Measurements from ENCODE around the gene GOLPH3.
"Not testable (repeated sequence)": the region's sequence is repeated elsewhere in the genome, so short reads cannot be mapped to it uniquely, and the experiment has no call there.

GOLPH3 gene

GRCh38 chr5:32123889-32124676 is 50.0 kb downstream of the GOLPH3 start:
- no peaks in the 10 kb centered on the region for H3K9me3 ChIP-seq (ENCODE audit: control insufficient read depth in 2 of 2, low read length in 2 of 2)
- no peak overlapping the region for H3K4me3 ChIP-seq (ENCODE audit: low read length in 2 of 2)
- H3K4me1 ChIP-seq (ENCODE audit: control insufficient read depth in 2 of 2, insufficient read depth in 2 of 2, low read length in 2 of 2) = peaks cover 0 to 2% of the 10 kb centered on the region in 2 donors
- H3K9ac ChIP-seq (ENCODE audit: low read depth in 1 of 2, low read length in 2 of 2) = no peak overlapping the region
- no peak overlapping the region for H3K27ac ChIP-seq (ENCODE audit: low read depth in 2 of 2, low read length in 2 of 2)
- no peaks in the 10 kb centered on the region for H3K27me3 ChIP-seq (ENCODE audit: control insufficient read depth in 2 of 2, insufficient read depth in 2 of 2, low read length in 2 of 2)
- H3K36me3 ChIP-seq (ENCODE audit: control insufficient read depth in 2 of 2, insufficient read depth in 2 of 2, low read length in 2 of 2) = peaks cover 42 to 43% of the 10 kb centered on the region in 2 donors

DNA sequence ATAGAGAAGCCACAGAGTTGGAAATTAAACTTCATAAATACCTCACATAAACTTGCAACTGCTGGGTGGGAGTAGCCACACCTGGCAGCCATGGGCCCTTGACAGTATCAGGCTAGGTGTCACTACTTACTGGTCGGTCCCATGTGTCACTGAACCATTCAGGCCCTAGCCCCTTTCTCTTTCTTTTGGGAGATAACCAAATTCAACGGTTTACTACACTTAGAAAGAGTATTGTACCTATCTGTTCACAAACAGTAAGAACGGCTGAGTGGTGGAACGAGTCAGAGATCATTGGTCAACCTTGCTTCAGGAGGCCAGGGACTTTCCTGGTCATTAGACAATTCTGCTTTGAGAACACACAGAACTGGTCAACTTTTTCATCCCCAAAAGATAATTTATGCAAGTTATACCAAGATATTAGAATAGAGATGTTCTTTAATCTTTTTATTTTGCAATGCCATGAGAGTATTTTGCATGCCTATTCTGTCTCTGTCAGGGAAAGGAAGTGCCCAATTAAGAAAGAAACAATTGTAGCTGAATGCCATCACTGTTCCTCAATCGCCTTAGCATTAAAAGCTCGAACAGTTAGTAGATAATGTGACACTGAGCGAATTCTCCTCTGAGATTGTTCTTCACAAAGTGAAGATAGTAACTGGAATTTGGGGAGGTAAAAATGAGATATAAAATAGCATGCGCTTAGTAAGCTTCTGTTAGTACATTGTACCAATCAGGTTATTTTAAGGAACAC is 50.9 kb downstream of the GOLPH3 start:
- H3K9me3 ChIP-seq (ENCODE audit: control insufficient read depth in 2 of 2, low read length in 2 of 2) = no peaks in the 10 kb centered on the region
- H3K4me3 ChIP-seq (ENCODE audit: low read length in 2 of 2) = no peak overlapping the region
- H3K27ac ChIP-seq (ENCODE audit: low read depth in 2 of 2, low read length in 2 of 2) = no peak overlapping the region
- peaks cover 0 to 2% of the 10 kb centered on the region in 2 donors for H3K4me1 ChIP-seq (ENCODE audit: control insufficient read depth in 2 of 2, insufficient read depth in 2 of 2, low read length in 2 of 2)
- H3K36me3 ChIP-seq (ENCODE audit: control insufficient read depth in 2 of 2, insufficient read depth in 2 of 2, low read length in 2 of 2) = peaks cover 42 to 43% of the 10 kb centered on the region in 2 donors
- no peak overlapping the region for H3K9ac ChIP-seq (ENCODE audit: low read depth in 1 of 2, low read length in 2 of 2)
- no peaks in the 10 kb centered on the region for H3K27me3 ChIP-seq (ENCODE audit: control insufficient read depth in 2 of 2, insufficient read depth in 2 of 2, low read length in 2 of 2)

DNA sequence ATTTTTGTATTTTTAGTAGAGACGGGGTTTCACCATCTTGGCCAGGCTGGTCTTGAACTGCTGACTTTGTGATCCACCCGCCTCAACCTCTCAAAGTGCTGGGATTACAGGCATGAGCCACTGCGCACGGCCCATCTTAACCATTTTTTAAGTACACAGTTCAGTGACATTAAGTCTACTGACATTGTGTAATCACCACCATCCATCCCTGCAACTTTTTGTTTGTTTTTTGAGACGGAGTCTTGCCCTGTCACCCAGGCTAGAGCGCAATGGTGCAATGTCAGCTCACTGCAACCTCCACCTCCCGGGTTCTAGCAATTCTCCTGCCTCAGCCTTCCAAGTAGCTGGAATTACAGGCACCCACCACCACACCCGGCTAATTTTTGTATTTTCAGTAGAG is 55.2 kb downstream of the GOLPH3 start:
- not testable (repeated sequence) for H3K27ac ChIP-seq (ENCODE audit: low read depth in 2 of 2, low read length in 2 of 2); H3K27me3 ChIP-seq (ENCODE audit: control insufficient read depth in 2 of 2, insufficient read depth in 2 of 2, low read length in 2 of 2); H3K4me1 ChIP-seq (ENCODE audit: control insufficient read depth in 2 of 2, insufficient read depth in 2 of 2, low read length in 2 of 2); H3K9me3 ChIP-seq (ENCODE audit: control insufficient read depth in 2 of 2, low read length in 2 of 2); H3K9ac ChIP-seq (ENCODE audit: low read depth in 1 of 2, low read length in 2 of 2); H3K4me3 ChIP-seq (ENCODE audit: low read length in 2 of 2)
- peaks cover 34 to 37% of the 10 kb centered on the region in 2 donors for H3K36me3 ChIP-seq (ENCODE audit: control insufficient read depth in 2 of 2, insufficient read depth in 2 of 2, low read length in 2 of 2)

GRCh38 chr5:32116574-32117313 is 57.4 kb downstream of the GOLPH3 start:
- Histone ChIP-seq H3K36me3 (ENCODE audit: control insufficient read depth in 2 of 2, insufficient read depth in 2 of 2, low read length in 2 of 2) (peaks cover 36 to 40% of the 10 kb centered on the region in 2 donors), H3K4me1 (ENCODE audit: control insufficient read depth in 2 of 2, insufficient read depth in 2 of 2, low read length in 2 of 2) (no peaks in the 10 kb centered on the region), H3K27me3 (ENCODE audit: control insufficient read depth in 2 of 2, insufficient read depth in 2 of 2, low read length in 2 of 2) (no peaks in the 10 kb centered on the region), H3K9me3 (ENCODE audit: control insufficient read depth in 2 of 2, low read length in 2 of 2) (no peaks in the 10 kb centered on the region), H3K4me3 (ENCODE audit: low read length in 2 of 2) (no peak overlapping the region), H3K27ac (ENCODE audit: low read depth in 2 of 2, low read length in 2 of 2) (no peak overlapping the region), H3K9ac (ENCODE audit: low read depth in 1 of 2, low read length in 2 of 2) (no peak overlapping the region)

GRCh38 chr5:32115985-32116384 is 58.1 kb downstream of the GOLPH3 start:
- Histone ChIP-seq H3K36me3 (ENCODE audit: control insufficient read depth in 2 of 2, insufficient read depth in 2 of 2, low read length in 2 of 2) (peaks cover 37 to 41% of the 10 kb centered on the region in 2 donors), H3K27me3 (ENCODE audit: control insufficient read depth in 2 of 2, insufficient read depth in 2 of 2, low read length in 2 of 2) (no peaks in the 10 kb centered on the region), H3K4me3 (ENCODE audit: low read length in 2 of 2) (no peak overlapping the region), H3K9me3 (ENCODE audit: control insufficient read depth in 2 of 2, low read length in 2 of 2) (no peaks in the 10 kb centered on the region), H3K9ac (ENCODE audit: low read depth in 1 of 2, low read length in 2 of 2) (no peak overlapping the region), H3K4me1 (ENCODE audit: control insufficient read depth in 2 of 2, insufficient read depth in 2 of 2, low read length in 2 of 2) (no peaks in the 10 kb centered on the region), H3K27ac (ENCODE audit: low read depth in 2 of 2, low read length in 2 of 2) (no peak overlapping the region)

- H3K36me3 ChIP-seq (ENCODE audit: control insufficient read depth in 2 of 2, insufficient read depth in 2 of 2, low read length in 2 of 2) = peaks cover 40 to 58% of the 10 kb centered on the region in 2 donors
These were observed 63.9 kb downstream of the GOLPH3 start for GRCh38 chr5:32110111-32110696.

GRCh38 chr5:32109236-32109635 is 64.9 kb downstream of the GOLPH3 start:
- Histone ChIP-seq H3K4me3 (ENCODE audit: low read length in 2 of 2) (no peak overlapping the region), H3K9ac (ENCODE audit: low read depth in 1 of 2, low read length in 2 of 2) (no peak overlapping the region), H3K27ac (ENCODE audit: low read depth in 2 of 2, low read length in 2 of 2) (no peak overlapping the region), H3K27me3 (ENCODE audit: control insufficient read depth in 2 of 2, insufficient read depth in 2 of 2, low read length in 2 of 2) (no peaks in the 10 kb centered on the region), H3K4me1 (ENCODE audit: control insufficient read depth in 2 of 2, insufficient read depth in 2 of 2, low read length in 2 of 2) (no peaks in the 10 kb centered on the region), H3K36me3 (ENCODE audit: control insufficient read depth in 2 of 2, insufficient read depth in 2 of 2, low read length in 2 of 2) (peaks cover 40 to 59% of the 10 kb centered on the region in 2 donors), H3K9me3 (ENCODE audit: control insufficient read depth in 2 of 2, low read length in 2 of 2) (no peaks in the 10 kb centered on the region)

More at GRCh38 chr5:32110111-32110696, 63.9 kb downstream of the GOLPH3 start:
- H3K9ac ChIP-seq (ENCODE audit: low read depth in 1 of 2, low read length in 2 of 2) = no peak overlapping the region
- no peaks in the 10 kb centered on the region for H3K4me1 ChIP-seq (ENCODE audit: control insufficient read depth in 2 of 2, insufficient read depth in 2 of 2, low read length in 2 of 2)
- H3K27ac ChIP-seq (ENCODE audit: low read depth in 2 of 2, low read length in 2 of 2) = no peak overlapping the region
- H3K4me3 ChIP-seq (ENCODE audit: low read length in 2 of 2) = no peak overlapping the region
- no peaks in the 10 kb centered on the region for H3K27me3 ChIP-seq (ENCODE audit: control insufficient read depth in 2 of 2, insufficient read depth in 2 of 2, low read length in 2 of 2)
- H3K9me3 ChIP-seq (ENCODE audit: control insufficient read depth in 2 of 2, low read length in 2 of 2) = no peaks in the 10 kb centered on the region

DNA sequence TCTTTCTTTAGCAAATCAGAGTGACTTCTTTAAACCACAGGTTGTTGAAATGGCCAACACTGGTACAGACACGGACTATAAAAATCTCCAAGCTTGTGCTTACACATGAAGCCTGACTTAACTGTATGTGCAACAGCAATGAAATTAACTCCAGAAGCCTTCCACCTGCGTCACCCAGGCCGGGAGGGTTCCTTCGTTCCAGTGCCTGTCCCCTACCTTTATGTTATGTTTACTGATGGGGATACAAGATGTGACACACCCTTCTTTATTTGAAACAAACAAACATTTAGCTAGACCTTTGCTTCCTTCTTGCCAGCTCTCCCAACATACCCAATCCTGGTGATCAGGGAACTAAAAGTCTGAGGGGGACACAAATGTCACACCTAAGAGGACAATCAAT is 66.0 kb downstream of the GOLPH3 start:
- Histone ChIP-seq H3K27me3 (ENCODE audit: control insufficient read depth in 2 of 2, insufficient read depth in 2 of 2, low read length in 2 of 2) (no peaks in the 10 kb centered on the region), H3K36me3 (ENCODE audit: control insufficient read depth in 2 of 2, insufficient read depth in 2 of 2, low read length in 2 of 2) (peaks cover 45 to 58% of the 10 kb centered on the region in 2 donors), H3K4me1 (ENCODE audit: control insufficient read depth in 2 of 2, insufficient read depth in 2 of 2, low read length in 2 of 2) (no peaks in the 10 kb centered on the region), H3K27ac (ENCODE audit: low read depth in 2 of 2, low read length in 2 of 2) (no peak overlapping the region), H3K9ac (ENCODE audit: low read depth in 1 of 2, low read length in 2 of 2) (no peak overlapping the region), H3K9me3 (ENCODE audit: control insufficient read depth in 2 of 2, low read length in 2 of 2) (no peaks in the 10 kb centered on the region), H3K4me3 (ENCODE audit: low read length in 2 of 2) (no peak overlapping the region)

DNA sequence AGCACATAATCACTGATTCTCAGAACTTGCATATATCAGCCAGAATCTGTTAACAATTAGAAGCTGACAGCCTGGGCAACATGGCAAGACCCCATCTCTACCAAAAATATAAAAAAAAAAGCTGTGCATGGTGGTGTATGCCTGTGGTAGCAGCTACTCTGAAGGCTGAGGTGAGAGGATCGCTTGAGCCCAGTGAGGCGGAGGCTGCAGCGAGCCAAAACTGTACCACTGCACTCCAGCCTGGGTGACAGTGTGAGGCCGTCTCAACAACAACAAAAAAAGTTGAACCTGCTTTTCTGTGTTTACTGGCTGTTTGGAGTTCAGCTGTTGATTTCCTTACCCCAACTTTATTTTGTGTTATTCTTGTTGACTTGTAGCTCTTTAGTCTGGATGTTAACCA is 66.8 kb downstream of the GOLPH3 start:
- Histone ChIP-seq H3K27me3 (ENCODE audit: control insufficient read depth in 2 of 2, insufficient read depth in 2 of 2, low read length in 2 of 2) (no peaks in the 10 kb centered on the region), H3K4me3 (ENCODE audit: low read length in 2 of 2) (no peak overlapping the region), H3K27ac (ENCODE audit: low read depth in 2 of 2, low read length in 2 of 2) (no peak overlapping the region), H3K36me3 (ENCODE audit: control insufficient read depth in 2 of 2, insufficient read depth in 2 of 2, low read length in 2 of 2) (peaks cover 48 to 61% of the 10 kb centered on the region in 2 donors), H3K9ac (ENCODE audit: low read depth in 1 of 2, low read length in 2 of 2) (no peak overlapping the region), H3K9me3 (ENCODE audit: control insufficient read depth in 2 of 2, low read length in 2 of 2) (no peaks in the 10 kb centered on the region), H3K4me1 (ENCODE audit: control insufficient read depth in 2 of 2, insufficient read depth in 2 of 2, low read length in 2 of 2) (no peaks in the 10 kb centered on the region)
